Measurements from ENCODE around the gene ABLIM2. TPM values are rescaled to one million over a fixed set of nuclear protein-coding genes. Genes with fewer than 3 reads are reported as not detected.

ABLIM2 gene
- total RNA-seq, 2 experiments from 2014 or later, result 0.76 TPM; not detected in 1

- H3K9me2 ChIP-seq (ENCODE audit: insufficient read depth, low read length), result no peaks in the 10 kb centered on the region
- H3K9me3 ChIP-seq (ENCODE audit: low read length), result no peaks in the 10 kb centered on the region
- no peaks in the 10 kb centered on the region for H3K79me2 ChIP-seq (ENCODE audit: insufficient read depth, low read depth, low read length)
- ChIA-PET CTCF (ENCODE audit: unreplicated experiment) (no interaction called here), POLR2A (no interaction called here)
- no peak overlapping the region for H2AFZ ChIP-seq (ENCODE audit: low read length)
- BruUV-seq (replicated peaks), result no TSS peak
- intact Hi-C loops (cut with micrococcal nuclease; ENCODE audit: unreplicated experiment), result no loop called here
- no peak for DNase-seq (ENCODE audit: low spot score)
- H3K36me3 ChIP-seq (ENCODE audit: insufficient read depth, low read length), result no peaks in the 10 kb centered on the region
- H3K4me2 ChIP-seq (ENCODE audit: low read length), result no peak overlapping the region
- no peaks in the 10 kb centered on the region for H4K20me1 ChIP-seq (ENCODE audit: insufficient read depth, low read length)
- no peak overlapping the region for H3K27ac ChIP-seq (ENCODE audit: low read depth, low read length, poor library complexity, severe bottlenecking)
- H3K4me1 ChIP-seq (ENCODE audit: insufficient read depth, low read length, poor library complexity, severe bottlenecking), result no peaks in the 10 kb centered on the region
- TF ChIP-seq CTCF (conservative IDR thresholded peaks at IDR 0.05; ENCODE audit: low read length) (no peak), EZH2phosphoT487 (IDR thresholded peaks at IDR 0.05; ENCODE audit: borderline replicate concordance, low read depth, low read length) (no peak)
- no peak overlapping the region for H3K4me3 ChIP-seq (ENCODE audit: low read depth, low read length, poor library complexity, severe bottlenecking)
These were observed 128.4 kb downstream of the ABLIM2 start for GRCh38 chr4:8030121-8030781.

GRCh38 chr4:8029689-8030088 lies 128.9 kb downstream of the ABLIM2 start:
- no TSS peak for BruUV-seq (replicated peaks)
- no peak overlapping the region for H3K4me3 ChIP-seq (ENCODE audit: low read depth, low read length, poor library complexity, severe bottlenecking)
- POLR2A ChIA-PET, result no interaction called here
- CTCF ChIA-PET (ENCODE audit: unreplicated experiment), result no interaction called here
- no peak for TF ChIP-seq EZH2phosphoT487 (IDR thresholded peaks at IDR 0.05; ENCODE audit: borderline replicate concordance, low read depth, low read length)
- TF ChIP-seq CTCF (conservative IDR thresholded peaks at IDR 0.05; ENCODE audit: low read length), result no peak
- H3K9me3 ChIP-seq (ENCODE audit: low read length), result no peaks in the 10 kb centered on the region
- no peaks in the 10 kb centered on the region for H3K9me2 ChIP-seq (ENCODE audit: insufficient read depth, low read length)
- H3K4me2 ChIP-seq (ENCODE audit: low read length), result no peak overlapping the region
- no peak overlapping the region for H3K27ac ChIP-seq (ENCODE audit: low read depth, low read length, poor library complexity, severe bottlenecking)
- intact Hi-C loops (cut with micrococcal nuclease; ENCODE audit: unreplicated experiment), result no loop called here
- no peaks in the 10 kb centered on the region for H3K4me1 ChIP-seq (ENCODE audit: insufficient read depth, low read length, poor library complexity, severe bottlenecking)
- DNase-seq (ENCODE audit: low spot score), result no peak
- H3K79me2 ChIP-seq (ENCODE audit: insufficient read depth, low read depth, low read length), result no peaks in the 10 kb centered on the region
- H3K36me3 ChIP-seq (ENCODE audit: insufficient read depth, low read length), result no peaks in the 10 kb centered on the region
- no peaks in the 10 kb centered on the region for H4K20me1 ChIP-seq (ENCODE audit: insufficient read depth, low read length)
- no peak overlapping the region for H2AFZ ChIP-seq (ENCODE audit: low read length)

GRCh38 chr4:8028884-8029568 lies 129.6 kb downstream of the ABLIM2 start:
- Histone ChIP-seq H3K9me3 (ENCODE audit: low read length) (no peaks in the 10 kb centered on the region), H3K36me3 (ENCODE audit: insufficient read depth, low read length) (no peaks in the 10 kb centered on the region), H3K4me3 (ENCODE audit: low read depth, low read length, poor library complexity, severe bottlenecking) (no peak overlapping the region), H3K4me2 (ENCODE audit: low read length) (no peak overlapping the region), H3K79me2 (ENCODE audit: insufficient read depth, low read depth, low read length) (no peaks in the 10 kb centered on the region), H3K9me2 (ENCODE audit: insufficient read depth, low read length) (no peaks in the 10 kb centered on the region), H4K20me1 (ENCODE audit: insufficient read depth, low read length) (no peaks in the 10 kb centered on the region), H3K4me1 (ENCODE audit: insufficient read depth, low read length, poor library complexity, severe bottlenecking) (no peaks in the 10 kb centered on the region), H2AFZ (ENCODE audit: low read length) (no peak overlapping the region), H3K27ac (ENCODE audit: low read depth, low read length, poor library complexity, severe bottlenecking) (no peak overlapping the region)
- BruUV-seq (replicated peaks), result no TSS peak
- ChIA-PET CTCF (ENCODE audit: unreplicated experiment) (no interaction called here), POLR2A (interaction anchor here (0.5 kb wide), 1 partner anchor 139 kb away, joined by 5 read pairs; no protein-coding TSS in a partner anchor)
- TF ChIP-seq EZH2phosphoT487 (IDR thresholded peaks at IDR 0.05; ENCODE audit: borderline replicate concordance, low read depth, low read length), result no peak
- TF ChIP-seq CTCF (conservative IDR thresholded peaks at IDR 0.05; ENCODE audit: low read length), result no peak
- no peak for DNase-seq (ENCODE audit: low spot score)
- intact Hi-C loops (cut with micrococcal nuclease; ENCODE audit: unreplicated experiment), result no loop called here
